ENCODE data around the gene PIP4K2A. TPM values are rescaled to one million over a fixed set of nuclear protein-coding genes. Genes with fewer than 3 reads are reported as not detected.
A peak's percentile ranks its signal among the peaks of the same experiment; 100 is the strongest.

PIP4K2A gene
- total RNA-seq, 2 donors from 2014 or later: 13.2 to 17.4 TPM

DNA sequence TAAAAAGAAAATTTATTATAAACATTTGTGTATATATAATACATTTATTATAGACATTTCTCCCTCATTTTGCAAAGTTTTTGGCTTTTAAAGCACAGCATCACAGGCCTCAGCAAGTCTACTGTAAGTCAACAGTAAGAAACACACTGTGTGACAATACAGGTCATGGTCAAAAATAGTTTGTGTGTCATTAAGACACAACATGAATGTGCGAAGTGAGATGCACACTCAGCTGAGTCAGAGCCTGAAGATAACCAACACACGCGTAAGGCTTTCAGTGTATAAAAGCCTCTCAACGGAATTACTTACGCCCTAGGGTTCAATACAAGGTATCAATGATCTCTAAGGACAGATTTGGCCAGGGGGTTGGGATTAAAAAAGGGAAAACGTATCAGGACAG, 157.6 kb downstream of the PIP4K2A start:
- no peaks in the 10 kb centered on the region for H3K36me3 ChIP-seq
- no peak for DNase-seq (ENCODE audit: low spot score)
- H3K4me1 ChIP-seq (replicated peaks): no peaks in the 10 kb centered on the region
- TF ChIP-seq POLR2A (IDR thresholded peaks at IDR 0.05) (no peak), POLR2AphosphoS5 (IDR thresholded peaks at IDR 0.05) (no peak)
- TF ChIP-seq, protein P1, sequence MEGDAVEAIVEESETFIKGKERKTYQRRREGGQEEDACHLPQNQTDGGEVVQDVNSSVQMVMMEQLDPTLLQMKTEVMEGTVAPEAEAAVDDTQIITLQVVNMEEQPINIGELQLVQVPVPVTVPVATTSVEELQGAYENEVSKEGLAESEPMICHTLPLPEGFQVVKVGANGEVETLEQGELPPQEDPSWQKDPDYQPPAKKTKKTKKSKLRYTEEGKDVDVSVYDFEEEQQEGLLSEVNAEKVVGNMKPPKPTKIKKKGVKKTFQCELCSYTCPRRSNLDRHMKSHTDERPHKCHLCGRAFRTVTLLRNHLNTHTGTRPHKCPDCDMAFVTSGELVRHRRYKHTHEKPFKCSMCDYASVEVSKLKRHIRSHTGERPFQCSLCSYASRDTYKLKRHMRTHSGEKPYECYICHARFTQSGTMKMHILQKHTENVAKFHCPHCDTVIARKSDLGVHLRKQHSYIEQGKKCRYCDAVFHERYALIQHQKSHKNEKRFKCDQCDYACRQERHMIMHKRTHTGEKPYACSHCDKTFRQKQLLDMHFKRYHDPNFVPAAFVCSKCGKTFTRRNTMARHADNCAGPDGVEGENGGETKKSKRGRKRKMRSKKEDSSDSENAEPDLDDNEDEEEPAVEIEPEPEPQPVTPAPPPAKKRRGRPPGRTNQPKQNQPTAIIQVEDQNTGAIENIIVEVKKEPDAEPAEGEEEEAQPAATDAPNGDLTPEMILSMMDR (IDR thresholded peaks at IDR 0.05): no peak
- H3K27me3 ChIP-seq (replicated peaks; ENCODE audit: insufficient read depth): no peaks in the 10 kb centered on the region
- H3K4me3 ChIP-seq: no peak overlapping the region
- intact Hi-C loops (cut with DNase I): loop anchor here (10.0 kb wide), 1 partner anchor 538 kb away; the partner anchor contains the start of gene MSRB2
- no peak overlapping the region for H3K27ac ChIP-seq
- WGBS: 94% methylated on average over 6 of the region's 6 CpGs
- H3K9me3 ChIP-seq: no peaks in the 10 kb centered on the region

DNA sequence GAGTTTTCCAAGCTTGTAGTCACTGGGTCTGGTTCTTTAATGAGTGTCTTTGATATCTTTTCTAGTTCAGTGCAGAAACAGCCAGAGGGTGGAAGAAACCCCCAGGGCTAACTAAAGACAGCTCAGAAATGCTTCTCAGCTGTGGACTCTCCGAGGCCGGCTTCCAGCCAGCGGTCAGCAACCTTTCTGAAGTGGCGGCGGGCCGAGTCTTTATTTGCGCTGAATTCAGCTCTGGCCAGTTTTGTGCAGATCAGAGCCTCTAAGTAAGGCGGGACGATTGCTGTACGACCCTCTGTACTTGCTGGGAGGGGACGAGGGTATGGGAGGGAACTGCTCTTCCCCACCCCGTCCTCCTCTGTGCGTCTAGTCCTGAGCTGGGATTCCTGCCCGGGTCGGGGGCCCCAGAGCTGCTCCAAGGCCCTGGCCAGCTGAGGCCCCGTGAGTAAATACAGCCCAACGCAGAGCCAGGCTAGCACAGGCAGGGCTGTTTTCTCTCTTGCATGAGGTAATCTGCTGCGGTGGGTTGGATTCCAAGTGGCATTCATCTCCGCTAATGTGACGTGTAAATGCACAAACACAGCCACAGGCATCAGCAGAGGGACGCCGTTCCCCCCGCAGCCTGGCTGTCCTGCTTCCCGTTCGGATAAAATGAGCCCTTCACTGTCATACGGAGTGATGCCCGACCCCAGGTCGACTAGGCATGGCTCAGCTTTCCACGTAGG, 159.8 kb downstream of the PIP4K2A start:
- DNase-seq (ENCODE audit: low spot score): peak; percentile 54
- H3K4me1 ChIP-seq (replicated peaks): no peaks in the 10 kb centered on the region
- no peak for TF ChIP-seq POLR2AphosphoS5 (IDR thresholded peaks at IDR 0.05)
- no peak for TF ChIP-seq POLR2A (IDR thresholded peaks at IDR 0.05)
- TF ChIP-seq, protein P1 (IDR thresholded peaks at IDR 0.05): no peak
- H3K27ac ChIP-seq: peak overlapping the region; percentile 53 to 59
- H3K36me3 ChIP-seq: no peaks in the 10 kb centered on the region
- no peaks in the 10 kb centered on the region for H3K9me3 ChIP-seq
- intact Hi-C loops (cut with DNase I): loop anchor here (5.0 to 10.0 kb wide), 3 partner anchors 47 to 540 kb away; partner anchors contain the start of gene MSRB2
- H3K27me3 ChIP-seq (replicated peaks; ENCODE audit: insufficient read depth): no peaks in the 10 kb centered on the region
- H3K4me3 ChIP-seq: peak overlapping the region; percentile 1 to 9
- 24% methylated on average over 29 of the region's 29 CpGs for WGBS

DNA sequence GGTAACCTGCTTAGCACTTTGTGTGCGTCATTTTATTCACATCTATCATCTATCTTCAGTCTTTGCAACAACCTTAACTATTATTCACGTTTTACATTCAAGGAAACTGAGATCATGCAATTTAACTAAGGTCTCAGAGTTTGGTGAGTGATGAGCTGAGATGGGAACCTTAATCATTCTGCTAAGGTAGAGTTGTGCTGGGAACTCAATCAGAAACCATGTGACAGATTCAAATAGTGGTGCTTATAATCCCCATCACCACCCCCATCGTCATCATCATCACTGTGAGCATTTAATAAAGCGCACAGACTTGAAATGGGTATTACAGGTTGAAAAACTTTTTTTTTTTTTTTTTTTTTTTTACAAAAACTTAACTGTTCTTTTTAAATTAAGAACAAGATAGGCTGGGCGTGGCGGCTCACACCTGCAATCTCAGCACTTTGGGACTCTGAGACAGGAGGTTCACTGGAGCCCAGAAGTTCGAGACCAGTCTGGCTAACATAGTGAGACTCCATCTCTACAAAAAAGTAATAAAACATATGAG, 160.9 kb downstream of the PIP4K2A start:
- Histone ChIP-seq H3K9me3 (no peaks in the 10 kb centered on the region), H3K36me3 (no peaks in the 10 kb centered on the region), H3K4me3 (no peak overlapping the region), H3K27ac (no peak overlapping the region), H3K27me3 (replicated peaks; ENCODE audit: insufficient read depth) (no peaks in the 10 kb centered on the region), H3K4me1 (replicated peaks) (no peaks in the 10 kb centered on the region)
- DNase-seq (ENCODE audit: low spot score): no peak
- TF ChIP-seq, protein P1 (IDR thresholded peaks at IDR 0.05): no peak
- no peak for TF ChIP-seq POLR2AphosphoS5 (IDR thresholded peaks at IDR 0.05)
- TF ChIP-seq POLR2A (IDR thresholded peaks at IDR 0.05): no peak
- intact Hi-C loops (cut with DNase I): loop anchor here (5.0 to 10.0 kb wide), 3 partner anchors 46 to 541 kb away; partner anchors contain the start of gene MSRB2
- 89% methylated on average over 7 of the region's 7 CpGs for WGBS

DNA sequence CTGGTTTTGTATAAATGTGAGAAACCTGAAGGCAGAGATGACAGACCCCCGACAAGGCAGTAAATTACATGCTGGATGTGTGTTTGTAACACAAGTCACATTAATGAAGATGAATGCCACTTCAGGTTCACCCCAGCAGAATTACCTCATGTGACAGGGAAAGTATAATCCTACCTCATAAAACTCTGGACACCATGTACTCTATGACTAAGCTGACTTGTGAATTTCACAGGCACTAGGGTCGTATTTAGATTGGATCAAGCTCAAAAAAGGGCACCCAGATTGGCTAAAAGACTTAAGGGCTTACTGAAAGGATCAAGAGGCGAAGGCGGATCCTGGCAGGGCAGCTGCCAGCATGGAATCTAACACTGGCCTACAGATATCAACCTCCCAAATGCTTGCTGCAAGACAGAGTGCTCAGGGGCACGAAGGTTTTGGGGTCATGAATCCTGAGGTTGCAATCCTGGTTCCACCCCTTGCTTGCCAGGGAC, 161.4 kb downstream of the PIP4K2A start:
- no peaks in the 10 kb centered on the region for H3K27me3 ChIP-seq (replicated peaks; ENCODE audit: insufficient read depth)
- TF ChIP-seq POLR2A (IDR thresholded peaks at IDR 0.05): no peak
- peak; percentile 78 for TF ChIP-seq POLR2AphosphoS5 (IDR thresholded peaks at IDR 0.05)
- TF ChIP-seq, protein P1 (IDR thresholded peaks at IDR 0.05): no peak
- no peaks in the 10 kb centered on the region for H3K4me1 ChIP-seq (replicated peaks)
- 49% methylated on average over 5 of the region's 5 CpGs for WGBS
- H3K9me3 ChIP-seq: no peaks in the 10 kb centered on the region
- no peak overlapping the region for H3K27ac ChIP-seq
- intact Hi-C loops (cut with DNase I): loop anchor here (5.0 to 10.0 kb wide), 3 partner anchors 46 to 542 kb away; partner anchors contain the start of gene MSRB2
- H3K36me3 ChIP-seq: no peaks in the 10 kb centered on the region
- H3K4me3 ChIP-seq: no peak overlapping the region
- DNase-seq (ENCODE audit: low spot score): peak; percentile 11

Measured in prostate gland (tissue), 2 donors.